C4-2B (cell line): Measurements from ENCODE around the gene PRLH.

Source experiments
- H3K27ac ChIP-seq: fragments of 450-650 bp; 2 replicates; pipeline ENCODE4 v1.5.1; 2017
- ZFX ChIP-seq: fragments of 450-650 bp; IDR thresholded peaks from 2 replicates; pipeline ENCODE4 v1.6.1; 2017
- TF ChIP-seq, protein P1 (sequence below): fragments of 450-650 bp; conservative IDR thresholded peaks from 2 replicates; pipeline ENCODE4 v1.5.1; 2017; ENCODE audit warnings: mild to moderate bottlenecking

Gene PRLH

GRCh38 chr2:237573721-237574415 lies 7.5 kb downstream of the PRLH start:
- TF ChIP-seq, protein P1, sequence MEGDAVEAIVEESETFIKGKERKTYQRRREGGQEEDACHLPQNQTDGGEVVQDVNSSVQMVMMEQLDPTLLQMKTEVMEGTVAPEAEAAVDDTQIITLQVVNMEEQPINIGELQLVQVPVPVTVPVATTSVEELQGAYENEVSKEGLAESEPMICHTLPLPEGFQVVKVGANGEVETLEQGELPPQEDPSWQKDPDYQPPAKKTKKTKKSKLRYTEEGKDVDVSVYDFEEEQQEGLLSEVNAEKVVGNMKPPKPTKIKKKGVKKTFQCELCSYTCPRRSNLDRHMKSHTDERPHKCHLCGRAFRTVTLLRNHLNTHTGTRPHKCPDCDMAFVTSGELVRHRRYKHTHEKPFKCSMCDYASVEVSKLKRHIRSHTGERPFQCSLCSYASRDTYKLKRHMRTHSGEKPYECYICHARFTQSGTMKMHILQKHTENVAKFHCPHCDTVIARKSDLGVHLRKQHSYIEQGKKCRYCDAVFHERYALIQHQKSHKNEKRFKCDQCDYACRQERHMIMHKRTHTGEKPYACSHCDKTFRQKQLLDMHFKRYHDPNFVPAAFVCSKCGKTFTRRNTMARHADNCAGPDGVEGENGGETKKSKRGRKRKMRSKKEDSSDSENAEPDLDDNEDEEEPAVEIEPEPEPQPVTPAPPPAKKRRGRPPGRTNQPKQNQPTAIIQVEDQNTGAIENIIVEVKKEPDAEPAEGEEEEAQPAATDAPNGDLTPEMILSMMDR = no peak
- TF ChIP-seq ZFX = no peak
- peak overlapping the region; percentile 76 for H3K27ac ChIP-seq

- TF ChIP-seq ZFX = no peak
- TF ChIP-seq, protein P1 = no peak
- peak overlapping the region; percentile 76 for H3K27ac ChIP-seq
Observed at GRCh38 chr2:237574467-237574866, 8.1 kb downstream of the PRLH start.

DNA sequence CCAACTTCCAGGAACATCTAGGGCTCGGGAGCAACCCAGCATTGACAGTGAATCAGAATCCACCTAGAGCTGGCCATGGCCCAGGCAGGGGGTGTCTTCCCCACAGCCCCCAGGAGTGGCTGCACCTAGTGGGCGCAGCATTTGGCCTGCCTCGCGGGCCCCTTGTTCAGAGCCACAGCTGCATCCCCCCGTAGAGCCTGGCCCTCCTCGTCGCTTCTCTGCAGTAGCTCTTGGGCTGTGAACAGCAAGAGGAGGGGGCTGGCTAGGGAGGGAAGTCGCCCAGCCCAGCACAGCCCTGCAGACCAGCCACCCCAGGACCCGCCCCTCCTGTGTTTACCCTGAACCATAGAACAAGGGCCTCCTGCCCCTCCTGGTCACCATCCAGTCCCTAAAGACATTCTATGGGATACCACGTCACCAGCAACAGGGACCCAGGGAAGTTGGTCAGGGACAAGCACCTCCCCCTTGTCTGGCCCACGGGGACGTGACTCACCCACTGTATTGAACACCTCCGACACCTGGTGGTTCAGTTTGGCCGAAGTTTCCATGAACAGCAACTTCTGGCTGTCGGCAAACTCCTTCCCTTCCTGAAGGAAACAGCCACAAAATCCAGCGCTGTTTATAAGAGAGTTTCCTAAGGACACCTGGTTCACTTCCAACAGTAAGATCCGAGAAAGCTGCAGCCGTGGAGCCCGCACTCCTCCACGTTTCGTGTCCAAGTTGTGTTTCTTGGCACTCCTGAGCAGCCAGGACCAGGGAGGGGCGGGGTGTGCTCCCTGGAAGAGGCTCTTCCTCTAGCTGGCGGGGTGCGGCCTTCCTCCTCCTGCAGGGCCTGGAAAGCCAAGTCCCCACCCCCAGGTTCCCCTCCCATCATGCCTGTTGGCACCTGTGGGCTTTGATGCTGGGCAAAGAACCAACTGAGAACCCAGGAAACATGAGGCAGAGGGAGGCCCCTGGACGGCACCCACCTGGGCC lies 8.8 kb downstream of the PRLH start:
- no peak for TF ChIP-seq ZFX
- TF ChIP-seq, protein P1 = no peak
- peak overlapping the region; percentile 76 for H3K27ac ChIP-seq

- peak overlapping the region; percentile 76 for H3K27ac ChIP-seq
- TF ChIP-seq, protein P1 = no peak
- TF ChIP-seq ZFX = 0 out of 2 replicates have a peak, but pooled peaks have one; percentile 17
Observed at GRCh38 chr2:237575869-237576862, 9.8 kb downstream of the PRLH start.

DNA sequence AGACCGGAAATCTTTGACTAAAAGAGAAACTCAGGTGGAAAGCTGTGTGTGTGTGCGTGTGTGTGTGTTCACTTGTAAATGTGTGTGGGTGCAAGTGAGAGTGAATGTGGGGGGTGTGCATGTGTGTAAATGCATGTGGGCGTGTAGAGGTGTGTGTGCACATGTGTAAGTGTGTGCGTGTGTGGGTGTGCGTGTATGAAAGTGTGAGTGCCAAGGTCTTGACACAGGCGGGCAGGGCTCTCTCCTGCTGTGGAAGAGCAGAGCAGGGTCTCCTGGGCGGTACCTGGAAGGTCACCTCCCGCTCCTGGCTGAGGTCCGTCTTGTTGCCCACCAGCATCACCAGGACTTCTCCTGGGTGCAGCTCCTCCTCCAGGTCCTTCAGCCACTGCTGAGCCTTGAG lies 10.6 kb downstream of the PRLH start:
- no peak for TF ChIP-seq ZFX
- TF ChIP-seq, protein P1 = no peak
- H3K27ac ChIP-seq = no peak overlapping the region

GRCh38 chr2:237577458-237577857 lies 11.1 kb downstream of the PRLH start:
- H3K27ac ChIP-seq = no peak overlapping the region
- TF ChIP-seq, protein P1 = no peak
- no peak for TF ChIP-seq ZFX
